H1 (cell line): Measurements from ENCODE around the gene OBSCN. TPM values are rescaled to one million over a fixed set of nuclear protein-coding genes. Genes with fewer than 3 reads are reported as not detected.

ENCODE experiments used
- USF2 ChIP-seq: IDR thresholded peaks from 2 replicates; pipeline ENCODE4 v1.6.1; 2011; ENCODE audit warnings: low read length, improper control_type of control experiment
- polyA plus RNA-seq, 7 experiments: library from polyadenylated mRNA; depleted of rRNA in 3 of 7; stranded (reverse) in 5 of 7; unstranded in 2 of 7; fragments of >200 nt in 5 of 7; fragments of 200-250 nt in 2 of 7; gene quantifications; 1 replicate in 5 of 7; 2 replicates in 1 of 7; 4 replicates in 1 of 7; pipeline versions ENCODE4 v1.2.1 to v1.2.3, GENCODE V29; 2011 to 2013; ENCODE audit warnings: missing spikeins in 2 of 7, mixed read lengths in 2 of 7
- total RNA-seq: library from RNA; stranded (reverse); fragmentation: NEBNext Ultra II Directional; extraction: Animal tissue kit (Norgen Biotek cat#: 25700); gene quantifications from 2 replicates; pipeline ENCODE4 v1.2.1, GENCODE V29; 2021

The OBSCN gene
- total and polyA plus RNA-seq, 2 of the 8 experiments (the other 6 are each of a cell fraction or from before 2014, with no cell fraction given), result 7.5 to 28.4 TPM

GRCh38 chr1:228362884-228363450, 155.1 kb downstream of the OBSCN start (continued):
- TF ChIP-seq USF2, result no peak
